ENCODE data around the gene TEX14.

GRCh38 chr17:58694302-58694701 is 2.5 kb upstream of the TEX14 start:
- no peak for TF ChIP-seq ATF7 (IDR thresholded peaks at IDR 0.05; ENCODE audit: low read depth)
- TF ChIP-seq CTCF (IDR thresholded peaks at IDR 0.05 in 2 of 3, conservative IDR thresholded peaks at IDR 0.05 in 1 of 3; ENCODE audit: control insufficient read depth in 2 of 3, extremely low read depth in 1 of 3, insufficient read depth in 1 of 3, low read depth in 3 of 3, low read length in 3 of 3): no peak
- TF ChIP-seq ATF2 (IDR thresholded peaks at IDR 0.05; ENCODE audit: low read length): no peak
- no peak for TF ChIP-seq PBX3 (IDR thresholded peaks at IDR 0.05; ENCODE audit: insufficient replicate concordance, low read depth, low read length)
- TF ChIP-seq SRF (IDR thresholded peaks at IDR 0.05; ENCODE audit: low read depth in 2 of 2, low read length in 2 of 2): no peak
- no peak for TF ChIP-seq ELK1 (IDR thresholded peaks at IDR 0.05; ENCODE audit: low read depth, low read length)

Measured in GM12878 (cell line).